HepG2 (cell line): Measurements from ENCODE around the gene CCDC14. TPM values are rescaled to one million over a fixed set of nuclear protein-coding genes. Genes with fewer than 3 reads are reported as not detected.

Experiments
- ATAC-seq: fragments of 200-7000 bp; cut with Tn5 transposase; 3 replicates; pipeline ENCODE4 v1.9.1; 2020; ENCODE audit warnings: mild to moderate bottlenecking, moderate library complexity
- BruUV-seq: library from RNA; stranded (reverse); fragments of 400-500 nt; replicated peaks from 2 replicates; lab custom pipeline; 2021; lab: Mats Ljungman, UMichigan
- CTCF ChIA-PET: fragments of 300-600 bp; formaldehyde crosslinking; extraction: SDS; loops from one replicate; lab custom pipeline; 2021; ENCODE audit warnings: low total read pairs, inconsistent platforms, low intra/inter-chr PET ratio; lab: Yijun Ruan, JAX
- POLR2A ChIA-PET: fragments of 350-600 bp; sonication (Branson Sonifier 250); formaldehyde crosslinking; loops from one replicate; lab custom pipeline; 2020; ENCODE audit warnings: antibody characterized with exemption, inconsistent platforms; lab: Yijun Ruan, JAX
- DNase-seq: peaks from one replicate; pipeline ENCODE4 v3.0.0-alpha.2; 2015; ENCODE audit warnings: low spot score
- FAIRE-seq: peaks from 3 replicates; lab custom pipeline; 2011; peaks lifted over from hg19 to GRCh38; lab: Jason Lieb, UNC
- H2AFZ ChIP-seq: one replicate; pipeline ENCODE4 v1.6.1; 2011; ENCODE audit warnings: low read length, inconsistent platforms
- H3K27ac ChIP-seq: fragments of 300-600 bp; 3 replicates; pipeline ENCODE4 v1.8.0; 2011; ENCODE audit warnings: mixed run types, mild to moderate bottlenecking, mixed read lengths, low read length, inconsistent platforms; ENCODE audit not compliant: insufficient read depth; ENCODE audit errors: extremely low read length
- H3K27me3 ChIP-seq, 2 experiments: fragments of 200-600 bp in 1 of 2; 2 replicates in 1 of 2; 3 replicates in 1 of 2; pipeline versions ENCODE4 v1.6.0 to v1.8.0; 2011; ENCODE audit warnings: low read length in 2 of 2, mild to moderate bottlenecking in 2 of 2, moderate library complexity in 2 of 2, inconsistent platforms in 1 of 2; ENCODE audit not compliant: insufficient read depth in 2 of 2, control insufficient read depth in 1 of 2
- H3K36me3 ChIP-seq, 2 experiments: fragments of 200-600 bp in 1 of 2; replicated peaks in 1 of 2; 2 replicates in 1 of 2; 3 replicates in 1 of 2; pipeline versions ENCODE4 v1.5.1 to v1.8.0; 2011; ENCODE audit warnings: low read length in 2 of 2, inconsistent platforms in 1 of 2; ENCODE audit not compliant: insufficient read depth in 2 of 2, control insufficient read depth in 1 of 2
- H3K4me1 ChIP-seq: 2 replicates; pipeline ENCODE4 v1.5.1; 2012; ENCODE audit warnings: low read length, inconsistent platforms; ENCODE audit not compliant: insufficient read depth
- H3K4me2 ChIP-seq: 2 replicates; pipeline ENCODE4 v1.6.0; 2011; ENCODE audit warnings: low read depth, low read length, inconsistent platforms
- H3K4me3 ChIP-seq, 3 experiments: fragments of 200-600 bp in 1 of 3; sonication (generic), shearing (Covaris generic) in 1 of 3; replicated peaks in 1 of 3; 2 replicates each; pipeline ENCODE4 v1.5.1; 2011 to 2016; ENCODE audit warnings: low read length in 3 of 3, inconsistent platforms in 2 of 3, low read depth in 2 of 3, mild to moderate bottlenecking in 2 of 3, control low read depth in 1 of 3, mixed read lengths in 1 of 3; ENCODE audit not compliant: insufficient read depth in 1 of 3
- H3K79me2 ChIP-seq: one replicate; pipeline ENCODE4 v1.6.1; 2011; ENCODE audit warnings: low read length, inconsistent platforms; ENCODE audit not compliant: insufficient read depth
- H3K9ac ChIP-seq: 2 replicates; pipeline ENCODE4 v1.6.0; 2011; ENCODE audit warnings: mild to moderate bottlenecking, low read depth, low read length, inconsistent platforms; ENCODE audit not compliant: insufficient read depth
- H3K9me3 ChIP-seq: 2 replicates; pipeline ENCODE4 v1.5.1; 2012; ENCODE audit warnings: mild to moderate bottlenecking, low read length
- H4K20me1 ChIP-seq: 2 replicates; pipeline ENCODE4 v1.6.0; 2011; ENCODE audit warnings: inconsistent platforms, mild to moderate bottlenecking, low read length, moderate library complexity; ENCODE audit not compliant: insufficient read depth
- AGO1 ChIP-seq: fragments of 200-400 bp; formaldehyde crosslinking; IDR thresholded peaks from 2 replicates; pipeline ENCODE4 v1.6.1; 2017; ENCODE audit warnings: mild to moderate bottlenecking, low read depth, low read length, moderate library complexity; ENCODE audit not compliant: poor library complexity, severe bottlenecking
- ATF3 ChIP-seq: sonication (generic); formaldehyde crosslinking; IDR thresholded peaks from 2 replicates; pipeline ENCODE4 v1.4.0; 2020; ENCODE audit warnings: missing genetic modification reagents
- BCL6 ChIP-seq: IDR thresholded peaks from 2 replicates; pipeline ENCODE4 v1.6.1; 2016; ENCODE audit warnings: missing genetic modification reagents, missing compliant biosample characterization
- CERS6 ChIP-seq: sonication (generic); formaldehyde crosslinking; IDR thresholded peaks from 2 replicates; pipeline ENCODE4 v1.5.0; 2020; ENCODE audit warnings: missing genetic modification reagents
- DDIT3 ChIP-seq: sonication (generic); formaldehyde crosslinking; IDR thresholded peaks from 2 replicates; pipeline ENCODE4 v1.4.0; 2020; ENCODE audit warnings: mild to moderate bottlenecking, missing genetic modification reagents
- DNMT3B ChIP-seq: conservative IDR thresholded peaks from 2 replicates; pipeline ENCODE4 v1.6.1; 2016; ENCODE audit warnings: missing biosample characterization, control low read depth
- FIP1L1 ChIP-seq: fragments of 200-400 bp; formaldehyde crosslinking; IDR thresholded peaks from 2 replicates; pipeline ENCODE4 v1.6.1; 2018; ENCODE audit warnings: low read depth, mild to moderate bottlenecking, low read length, moderate library complexity, borderline replicate concordance; ENCODE audit not compliant: insufficient read depth
- RFX5 ChIP-seq: IDR thresholded peaks from 2 replicates; pipeline ENCODE4 v1.6.1; 2011; ENCODE audit warnings: low read depth, low read length, improper control_type of control experiment
- ZBTB14 ChIP-seq: sonication (generic); formaldehyde crosslinking; IDR thresholded peaks from 2 replicates; pipeline ENCODE4 v1.4.0; 2020; ENCODE audit warnings: missing genetic modification reagents
- ZFP37 ChIP-seq: sonication (generic); formaldehyde crosslinking; IDR thresholded peaks from 2 replicates; pipeline ENCODE4 v1.4.0; 2020; ENCODE audit warnings: missing genetic modification reagents, borderline replicate concordance
- ZNF326 ChIP-seq: sonication (generic); formaldehyde crosslinking; IDR thresholded peaks from 2 replicates; pipeline ENCODE4 v1.4.0; 2020; ENCODE audit warnings: missing genetic modification reagents, borderline replicate concordance
- ZNF362 ChIP-seq: sonication (generic); formaldehyde crosslinking; IDR thresholded peaks from 2 replicates; pipeline ENCODE4 v1.4.0; 2020; ENCODE audit warnings: missing genetic modification reagents, mild to moderate bottlenecking, borderline replicate concordance
- ZNF746 ChIP-seq: sonication (generic); formaldehyde crosslinking; IDR thresholded peaks from 2 replicates; pipeline ENCODE4 v1.8.0; 2022; ENCODE audit warnings: mild to moderate bottlenecking, missing genetic modification reagents
- ZNF790 ChIP-seq: sonication (generic); formaldehyde crosslinking; IDR thresholded peaks from 2 replicates; pipeline ENCODE4 v1.8.0; 2022; ENCODE audit warnings: missing genetic modification reagents, mild to moderate bottlenecking, borderline replicate concordance
- WGBS: methylation state at CpG from one replicate; pipeline ENCODE4 v1.1.6; 2017; ENCODE audit warnings: low lambda C conversion rate; 5-methylcytosine and 5-hydroxymethylcytosine counted together
- in situ Hi-C: cut with HindIII; loops from 2 replicates; pipeline ENCODE4 v1.10.0; 2017; ENCODE audit warnings: low pct_unique_long_range_greater_than_20kb; ENCODE audit not compliant: extremely low pct_ligation_motif_present
- intact Hi-C: fragments of 100-400 bp; cut with micrococcal nuclease; formaldehyde crosslinking; loops from one replicate; pipeline ENCODE4 v1.10.0; 2022; ENCODE audit not compliant: unreplicated experiment
- polyA plus RNA-seq, 8 experiments: library from polyadenylated mRNA; depleted of rRNA in 3 of 8; stranded (reverse) in 7 of 8; unstranded in 1 of 8; fragments of >200 nt; fragmentation: Illumina TruSeq in 4 of 8; extraction: Trizol in 4 of 8; gene quantifications; 2 replicates each; pipeline versions ENCODE4 v1.2.1 to v1.2.3, GENCODE V29; 2011 to 2016; ENCODE audit warnings: low read depth in 4 of 8, missing spikeins in 1 of 8, mixed read lengths in 1 of 8; ENCODE audit not compliant: insufficient read depth in 1 of 8
- total RNA-seq, 5 experiments: library from RNA; depleted of rRNA; stranded (reverse); fragments of >200 nt; fragmentation: Illumina TruSeq; extraction: Trizol; gene quantifications; 2 replicates each; pipeline ENCODE4 v1.2.3, GENCODE V29; 2016; ENCODE audit warnings: low read depth in 1 of 5

The CCDC14 gene
- total and polyA plus RNA-seq, 2 of the 13 experiments (the other 11 are each of a cell fraction or from before 2014, with no cell fraction given) = 48.7 to 49.0 TPM

GRCh38 chr3:123914829-123915228 is 46.2 kb downstream of the CCDC14 start (continued):
- TF ChIP-seq CERS6 (CRISPR knock-in tag) = no peak
- TF ChIP-seq FIP1L1 = no peak
- no peak for TF ChIP-seq ZNF746 (CRISPR knock-in tag)
- no peak for TF ChIP-seq DDIT3 (CRISPR knock-in tag)
- TF ChIP-seq ZNF326 (CRISPR knock-in tag) = no peak
- no peak for TF ChIP-seq ZNF790 (CRISPR knock-in tag)
- no peak for TF ChIP-seq ZNF362 (CRISPR knock-in tag)
- TF ChIP-seq ZBTB14 (CRISPR knock-in tag) = no peak
- no peak for TF ChIP-seq AGO1

GRCh38 chr3:123909785-123910184 is 51.2 kb downstream of the CCDC14 start:
- TF ChIP-seq ZFP37 (CRISPR knock-in tag) (no peak), DNMT3B (no peak), ATF3 (CRISPR knock-in tag) (no peak), RFX5 (no peak), BCL6 (CRISPR knock-in tag) (no peak)
- H3K36me3 ChIP-seq = 0 out of 5 replicates have a peak, but pooled peaks cover 0 to under 1% of the 10 kb centered on the region in 2 experiments
- in situ Hi-C loops (no loop called here), intact Hi-C loops (no loop called here)
- no peak overlapping the region for H3K4me3 ChIP-seq
- ChIA-PET POLR2A (no interaction called here), CTCF (no interaction called here)
- DNase-seq (no peak), FAIRE-seq (no peak), ATAC-seq (no peak)
- H2AFZ ChIP-seq = no peak overlapping the region
- no peaks in the 10 kb centered on the region for H3K79me2 ChIP-seq
- WGBS = 98% methylated on average over 2 of the region's 2 CpGs
- BruUV-seq = no TSS peak
- no peak overlapping the region for H3K27ac ChIP-seq
- no peaks in the 10 kb centered on the region for H3K9me3 ChIP-seq
- no peak overlapping the region for H3K9ac ChIP-seq
- 0 out of 5 replicates have a peak, but pooled peaks cover 0 to 3% of the 10 kb centered on the region in 2 experiments for H3K27me3 ChIP-seq
- H4K20me1 ChIP-seq = no peaks in the 10 kb centered on the region
- no peak overlapping the region for H3K4me2 ChIP-seq
- no peaks in the 10 kb centered on the region for H3K4me1 ChIP-seq
